HG03457 (cell line): ENCODE results near the gene SUN3.
A peak's percentile ranks its signal among the peaks of the same experiment; 100 is the strongest.

Experiments
- ATAC-seq: cut with Tn5 transposase; IDR thresholded peaks from one replicate; pipeline ENCODE4 v1.9.1; 2021; ENCODE audit warnings: moderate number of reproducible peaks; ENCODE audit not compliant: unreplicated experiment

The SUN3 gene, protein sequence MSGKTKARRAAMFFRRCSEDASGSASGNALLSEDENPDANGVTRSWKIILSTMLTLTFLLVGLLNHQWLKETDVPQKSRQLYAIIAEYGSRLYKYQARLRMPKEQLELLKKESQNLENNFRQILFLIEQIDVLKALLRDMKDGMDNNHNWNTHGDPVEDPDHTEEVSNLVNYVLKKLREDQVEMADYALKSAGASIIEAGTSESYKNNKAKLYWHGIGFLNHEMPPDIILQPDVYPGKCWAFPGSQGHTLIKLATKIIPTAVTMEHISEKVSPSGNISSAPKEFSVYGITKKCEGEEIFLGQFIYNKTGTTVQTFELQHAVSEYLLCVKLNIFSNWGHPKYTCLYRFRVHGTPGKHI

DNA sequence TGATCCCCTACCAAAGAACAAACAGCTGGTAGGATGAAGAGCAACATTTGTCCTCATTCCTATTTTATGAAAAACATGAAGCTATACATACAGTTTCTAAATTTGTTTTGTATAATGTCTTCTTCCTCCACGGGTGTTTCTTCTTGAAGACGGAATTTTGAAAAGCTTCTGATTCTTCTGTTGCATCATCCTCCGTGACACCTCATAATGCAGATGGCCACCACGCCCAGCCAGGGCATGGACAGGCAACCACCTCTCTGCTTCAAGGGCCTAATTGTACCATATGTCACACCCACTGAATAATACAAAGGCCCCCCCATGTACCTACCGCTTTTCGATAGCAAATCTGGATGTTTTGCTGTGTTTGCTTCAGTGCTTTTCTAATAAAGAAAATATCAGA lies at the start of gene SUN3:
Gene SUN3, minus strand, starts transcription at position 170 of the 400 bp plus-strand sequence. Its CDS starts 169 bp downstream, at position 1.
- no peak for ATAC-seq

DNA sequence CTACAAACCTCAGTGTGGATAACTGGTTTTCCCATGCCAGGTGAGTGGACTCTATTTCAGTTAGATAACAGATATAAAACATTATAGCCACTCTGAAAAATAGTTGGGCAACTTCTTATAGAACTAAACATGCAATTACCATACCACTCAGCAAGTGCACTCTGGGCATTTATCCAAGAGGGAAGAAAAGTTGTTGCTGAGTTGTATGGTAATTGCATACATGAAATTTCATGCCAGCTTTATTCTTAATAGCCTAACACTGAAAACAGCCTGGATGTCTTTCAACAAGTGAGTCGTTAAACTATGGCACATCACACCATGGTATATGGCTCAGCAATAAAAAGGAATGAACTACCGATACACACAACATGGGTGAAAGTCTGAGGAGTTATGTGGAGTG lies 49.6 kb upstream of the SUN3 start:
- no peak for ATAC-seq

DNA sequence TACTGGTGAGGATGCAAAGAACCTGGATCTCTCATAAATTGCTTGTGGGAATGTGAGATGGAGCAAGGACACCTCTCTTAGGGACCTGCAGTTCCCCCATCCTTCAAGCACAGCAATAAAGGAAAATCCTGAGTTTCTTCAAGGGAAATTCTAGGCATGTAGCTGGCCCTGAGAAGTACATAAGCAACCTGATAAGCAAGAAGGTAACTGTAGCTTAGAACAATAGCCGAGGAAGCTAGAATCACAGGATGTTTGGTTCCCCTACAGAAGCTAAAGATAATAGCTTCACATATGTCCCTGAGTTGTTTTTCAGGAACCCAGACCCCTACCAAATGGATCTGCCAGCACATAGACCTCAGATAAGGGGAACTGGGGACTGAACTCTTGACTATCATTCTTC lies 48.5 kb upstream of the SUN3 start:
- ATAC-seq, result no peak

DNA sequence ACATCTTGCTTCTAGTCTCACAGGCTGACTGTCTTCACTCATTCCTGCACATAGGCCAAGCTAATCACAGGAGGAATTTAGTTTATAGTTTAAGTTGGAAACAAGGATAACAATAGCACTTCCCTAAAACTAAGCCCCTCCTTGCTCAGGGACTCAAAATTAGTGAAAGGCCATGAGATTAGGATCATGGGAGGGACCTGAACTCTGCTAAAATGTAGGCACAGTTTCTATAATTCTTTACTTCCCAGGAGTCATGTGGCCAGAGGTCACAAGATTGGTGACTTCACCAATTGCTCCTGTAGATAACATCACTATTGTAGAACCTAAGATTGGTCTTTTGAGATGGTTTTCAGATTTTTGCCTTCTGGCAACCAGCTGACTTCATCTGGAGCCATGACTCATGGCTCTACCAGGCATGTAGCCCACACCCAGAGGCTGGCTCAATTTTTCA lies 45.3 kb upstream of the SUN3 start:
- no peak for ATAC-seq

DNA sequence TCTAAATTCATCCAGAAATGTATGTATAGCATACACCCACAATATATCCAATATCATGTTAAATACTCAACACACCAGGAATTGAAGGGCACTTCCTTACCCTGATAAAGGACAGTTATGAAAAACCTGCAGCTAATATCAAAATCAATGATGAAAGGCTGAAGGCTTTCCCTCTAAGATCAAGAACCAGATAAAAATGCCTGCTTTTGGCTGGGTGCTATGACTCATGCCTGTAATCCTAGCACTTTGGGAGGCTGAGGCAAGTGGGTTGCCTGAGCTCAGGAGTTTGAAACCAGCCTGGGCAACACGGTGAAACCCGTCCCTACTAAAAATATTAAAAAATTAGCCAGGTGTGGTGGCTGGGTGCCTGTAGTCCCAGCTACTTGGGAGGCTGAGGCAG lies 38.6 kb upstream of the SUN3 start:
- no peak for ATAC-seq

DNA sequence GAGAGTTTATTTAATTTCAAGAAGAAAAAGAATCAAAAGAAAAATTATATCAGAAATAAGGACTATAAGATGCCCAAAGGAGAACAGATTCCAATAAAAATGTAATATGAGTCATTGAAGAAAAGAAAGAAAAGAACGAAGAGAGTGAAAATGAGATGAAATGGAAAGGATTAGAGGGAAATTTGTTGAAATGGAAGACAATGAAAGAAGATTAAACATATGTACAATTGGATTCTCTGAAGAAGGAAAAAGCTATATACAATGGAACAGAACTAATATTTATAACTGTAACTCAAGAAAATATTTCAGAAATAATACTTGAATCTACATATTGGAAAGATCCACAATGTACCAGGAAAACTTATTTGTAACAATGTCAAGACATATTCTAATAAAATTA lies 35.1 kb upstream of the SUN3 start:
- ATAC-seq, result no peak

DNA sequence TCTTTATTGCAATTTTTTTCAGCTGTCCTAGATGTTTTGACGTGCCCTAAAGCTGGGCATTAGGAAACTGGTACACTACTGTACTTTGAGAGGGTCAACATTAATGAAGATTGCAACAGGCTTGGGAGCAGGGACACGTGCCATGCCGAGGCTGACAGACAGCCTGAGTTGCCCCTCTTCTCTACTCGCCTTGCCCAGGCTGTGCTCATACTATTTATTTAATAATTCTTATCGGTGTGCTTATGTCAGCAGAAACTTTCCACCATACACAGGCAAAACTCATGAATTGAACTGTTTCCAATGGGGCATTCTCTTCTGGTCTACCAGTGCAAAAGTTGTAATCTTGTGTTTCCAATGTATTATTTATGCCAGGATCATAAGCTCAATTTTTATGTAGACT lies 30.8 kb upstream of the SUN3 start:
- ATAC-seq, result no peak

DNA sequence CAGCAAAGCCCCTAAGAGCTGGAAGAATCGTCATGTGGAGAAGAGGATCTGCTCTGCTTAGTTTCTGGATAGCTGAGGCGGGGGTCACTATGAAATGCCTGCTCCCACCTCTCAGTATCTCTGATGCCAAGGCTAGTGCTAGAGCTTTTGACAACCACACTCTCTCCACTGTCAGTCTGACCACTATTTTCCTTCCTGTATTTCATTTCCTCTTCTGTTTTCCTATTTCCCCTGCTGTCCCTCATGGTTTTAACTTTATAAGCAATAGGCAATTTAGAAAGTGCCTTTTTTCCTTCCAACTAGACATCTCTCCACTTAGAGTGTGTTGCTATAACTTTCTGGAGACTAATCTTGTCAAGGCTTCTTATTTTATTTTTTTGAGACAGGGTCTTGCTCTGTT lies 30.1 kb upstream of the SUN3 start:
- no peak for ATAC-seq

DNA sequence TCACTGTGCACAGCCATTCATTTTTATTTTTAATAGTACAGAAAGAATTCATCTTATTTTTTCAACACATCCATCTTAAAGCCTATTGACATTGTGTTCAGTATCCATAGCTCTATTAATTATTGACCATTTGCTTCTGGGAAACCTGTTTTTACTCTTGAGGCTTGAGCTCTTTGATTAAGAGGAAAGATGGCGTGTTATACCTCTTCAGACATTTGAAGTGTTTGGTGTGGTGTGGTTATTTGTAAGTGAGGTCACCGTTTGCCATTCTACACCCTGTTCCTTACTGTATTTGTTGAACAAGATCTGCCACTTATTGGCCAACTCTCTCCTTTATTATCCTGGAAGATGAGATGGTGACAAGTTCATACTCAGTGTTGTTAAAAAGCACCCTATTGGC lies 24.8 kb upstream of the SUN3 start:
- ATAC-seq, result no peak

DNA sequence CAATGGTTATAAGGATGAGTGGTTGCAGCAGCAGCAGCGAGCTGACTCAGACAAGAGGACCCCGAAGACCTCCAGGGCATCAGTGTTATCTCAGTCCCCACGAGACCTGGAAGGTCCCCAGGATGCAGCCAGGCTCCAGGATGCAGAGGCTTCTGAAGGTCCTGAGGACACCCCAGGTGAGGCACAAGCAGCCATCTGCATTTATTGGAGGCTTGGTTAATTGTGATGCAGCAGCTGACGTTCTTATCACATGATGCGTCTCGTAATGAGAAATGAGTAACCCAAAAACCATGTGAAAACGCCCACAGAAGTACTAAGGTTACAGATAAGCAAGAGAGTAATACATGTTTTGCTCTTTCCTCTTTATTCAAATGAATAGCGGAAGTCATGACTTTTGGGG lies 23.8 kb upstream of the SUN3 start:
- no peak for ATAC-seq

DNA sequence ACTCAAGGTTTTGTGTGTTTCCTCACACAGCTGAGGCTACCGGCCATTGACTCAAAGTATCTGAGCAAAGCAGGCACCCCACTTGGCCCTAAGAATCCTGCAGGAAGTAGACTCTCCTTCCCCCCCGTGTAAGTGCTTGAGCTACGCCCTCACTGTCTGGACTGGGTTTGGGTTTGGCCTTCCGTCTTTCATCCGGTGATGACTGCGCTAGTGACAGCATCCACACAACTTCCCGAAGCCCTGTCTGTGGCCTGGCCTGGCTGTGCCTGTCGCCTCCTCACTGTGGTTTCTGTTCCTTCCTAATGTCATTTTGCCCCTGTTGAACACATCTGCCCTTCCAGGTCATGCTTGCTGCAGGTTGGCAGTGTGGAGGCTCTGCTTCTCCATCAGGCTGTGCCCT lies 20.9 kb upstream of the SUN3 start:
- no peak for ATAC-seq

DNA sequence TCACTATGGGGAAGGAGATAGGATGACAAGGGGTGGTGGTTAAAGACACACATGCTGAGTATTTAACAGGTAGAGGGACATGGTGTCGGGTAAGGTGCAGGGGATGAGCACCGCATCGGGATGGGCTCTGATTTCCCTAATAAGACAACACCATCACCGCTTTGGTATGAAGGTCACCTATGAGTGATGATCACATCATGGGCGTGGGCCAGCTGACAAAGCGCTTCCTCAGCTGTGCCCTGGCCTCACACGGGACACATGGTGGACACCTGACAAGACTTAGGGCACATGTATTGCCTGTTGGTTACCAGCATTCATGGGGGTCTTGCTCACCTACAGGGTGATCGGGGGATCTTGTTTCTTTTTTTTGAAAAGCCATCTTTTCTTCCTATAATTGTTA lies 19.2 kb upstream of the SUN3 start:
- no peak for ATAC-seq

DNA sequence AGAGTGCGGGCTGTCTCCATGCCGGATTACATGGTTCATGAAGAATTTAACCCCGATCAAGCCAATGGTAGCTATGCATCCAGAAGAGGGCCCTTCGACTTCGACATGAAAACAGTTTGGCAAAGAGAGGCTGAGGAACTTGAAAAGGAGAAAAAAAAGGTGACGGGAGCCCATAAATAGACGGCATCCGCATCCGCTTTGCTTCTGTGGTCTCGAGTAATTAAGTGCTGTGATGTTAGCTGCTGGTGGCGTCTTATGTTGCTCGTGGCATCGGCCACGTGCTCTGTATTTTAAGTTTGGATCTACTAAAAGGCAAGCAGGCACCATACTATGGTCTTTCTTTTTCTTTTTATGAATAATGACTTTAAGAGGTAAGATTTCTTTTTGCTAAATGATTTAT lies 17.6 kb upstream of the SUN3 start:
- no peak for ATAC-seq

DNA sequence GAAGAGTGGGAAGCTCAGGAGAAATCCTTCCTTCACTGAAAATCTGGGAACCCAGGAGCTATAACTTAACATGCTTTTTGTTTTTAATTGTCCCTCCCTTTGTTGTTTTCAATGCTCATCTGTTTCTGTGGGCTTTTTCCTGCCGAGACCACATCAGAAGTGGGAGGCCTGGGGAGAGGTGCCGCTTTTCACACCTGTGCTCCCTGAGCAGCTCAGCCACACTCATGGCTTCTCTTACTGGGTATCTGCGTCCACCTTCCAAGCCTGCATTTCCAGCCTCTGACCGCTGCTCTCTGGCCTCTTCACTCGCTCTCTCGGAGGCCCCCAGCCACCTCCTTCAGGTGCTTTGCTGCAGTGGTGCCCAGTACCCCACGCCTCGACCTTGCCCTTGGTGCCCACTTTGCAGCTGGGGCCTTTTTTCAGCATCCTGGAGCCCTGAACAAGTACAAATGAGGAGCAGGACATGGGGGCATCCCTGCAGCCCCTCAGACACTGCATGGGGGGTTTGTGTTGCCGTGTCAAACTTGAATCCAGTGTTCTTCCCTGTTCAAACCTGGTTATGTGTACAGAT lies 16.4 kb upstream of the SUN3 start:
- no peak for ATAC-seq

DNA sequence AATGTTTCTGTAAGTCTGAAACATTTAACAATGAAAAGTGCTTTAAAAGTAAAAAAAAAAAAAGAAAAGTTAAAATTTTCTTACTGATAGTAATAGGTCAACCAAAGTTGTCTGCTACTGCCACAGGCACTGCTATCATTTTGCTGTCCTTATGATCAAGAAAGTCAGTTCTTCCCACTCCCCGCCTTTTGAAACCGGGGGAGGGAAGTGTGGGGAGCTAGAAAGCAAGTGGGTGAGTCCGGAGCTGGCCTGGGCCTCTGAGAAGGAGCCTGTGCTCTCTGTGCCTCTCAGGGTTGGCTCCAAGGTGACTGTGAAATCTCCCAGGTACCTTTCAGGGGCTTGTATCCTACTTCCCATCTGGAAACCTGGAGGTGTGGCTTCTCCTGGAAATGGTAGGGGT lies 13.7 kb upstream of the SUN3 start:
- no peak for ATAC-seq

DNA sequence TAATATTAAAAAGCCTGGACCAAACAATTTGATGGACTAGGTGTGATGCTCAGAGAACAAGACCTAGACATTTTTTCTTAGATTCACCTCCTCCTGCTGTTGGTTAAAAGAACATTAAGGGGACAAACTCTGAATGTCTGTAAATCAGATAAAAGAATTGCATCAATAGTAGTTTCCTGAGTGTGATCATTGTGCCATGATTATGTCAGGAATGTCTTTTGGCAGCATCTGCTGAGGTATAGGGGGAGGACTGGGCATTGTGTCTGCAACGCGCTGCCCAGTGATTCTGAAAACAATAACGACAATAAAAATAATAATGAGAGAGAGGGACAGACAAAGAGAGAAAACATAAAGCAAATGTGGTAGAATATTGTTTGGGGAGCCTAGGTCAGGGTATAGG lies 13.3 kb upstream of the SUN3 start:
- no peak for ATAC-seq

DNA sequence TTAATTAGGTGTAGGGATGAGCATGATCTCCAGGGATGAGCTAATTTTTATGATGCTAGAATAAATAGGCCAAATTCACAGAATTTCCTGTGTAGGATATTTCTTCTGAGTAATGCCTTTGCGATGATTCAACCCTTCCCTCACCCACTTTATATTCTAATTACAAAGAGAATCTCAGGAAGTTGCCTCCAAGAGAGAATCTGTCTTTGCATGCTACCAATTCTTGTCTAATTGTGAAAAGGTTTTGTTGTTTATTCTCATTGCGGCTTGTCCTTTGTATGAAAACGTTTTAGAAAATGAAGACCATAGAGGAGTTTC lies 12.7 kb upstream of the SUN3 start:
- no peak for ATAC-seq

DNA sequence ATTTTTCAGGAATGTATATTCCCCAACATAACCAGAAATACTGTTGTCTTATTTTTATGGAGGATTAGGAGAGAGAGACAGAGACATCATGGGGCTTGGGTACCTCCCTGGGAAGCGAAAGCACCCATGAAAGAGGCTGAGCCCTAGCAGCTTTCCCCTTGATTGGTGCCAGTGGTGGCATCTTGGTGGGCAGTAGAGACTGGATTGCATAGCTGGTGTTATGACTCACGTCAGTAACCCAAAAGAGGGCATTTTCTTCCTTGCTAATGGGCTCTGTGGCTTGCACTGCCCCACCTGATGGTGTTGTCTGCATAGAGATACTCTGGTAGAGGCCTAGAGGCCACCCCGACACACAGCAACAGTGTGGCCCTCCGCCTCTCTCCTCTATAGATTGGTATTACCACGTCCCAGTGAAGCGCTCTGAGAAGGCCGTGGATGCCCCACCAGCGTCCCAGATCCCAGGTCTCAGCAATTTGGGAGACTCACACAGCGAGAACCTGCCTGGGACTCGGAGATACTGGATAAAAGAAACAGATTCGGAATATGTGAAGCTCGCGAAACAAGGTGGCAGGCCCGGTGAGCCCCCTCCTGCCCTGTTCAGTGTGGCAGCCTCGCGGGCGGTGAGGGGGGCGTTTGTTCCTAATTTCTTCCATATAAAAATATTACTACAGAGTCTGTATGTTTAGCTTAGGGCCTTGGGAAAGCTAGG lies 12.2 kb upstream of the SUN3 start:
- ATAC-seq, result no peak

DNA sequence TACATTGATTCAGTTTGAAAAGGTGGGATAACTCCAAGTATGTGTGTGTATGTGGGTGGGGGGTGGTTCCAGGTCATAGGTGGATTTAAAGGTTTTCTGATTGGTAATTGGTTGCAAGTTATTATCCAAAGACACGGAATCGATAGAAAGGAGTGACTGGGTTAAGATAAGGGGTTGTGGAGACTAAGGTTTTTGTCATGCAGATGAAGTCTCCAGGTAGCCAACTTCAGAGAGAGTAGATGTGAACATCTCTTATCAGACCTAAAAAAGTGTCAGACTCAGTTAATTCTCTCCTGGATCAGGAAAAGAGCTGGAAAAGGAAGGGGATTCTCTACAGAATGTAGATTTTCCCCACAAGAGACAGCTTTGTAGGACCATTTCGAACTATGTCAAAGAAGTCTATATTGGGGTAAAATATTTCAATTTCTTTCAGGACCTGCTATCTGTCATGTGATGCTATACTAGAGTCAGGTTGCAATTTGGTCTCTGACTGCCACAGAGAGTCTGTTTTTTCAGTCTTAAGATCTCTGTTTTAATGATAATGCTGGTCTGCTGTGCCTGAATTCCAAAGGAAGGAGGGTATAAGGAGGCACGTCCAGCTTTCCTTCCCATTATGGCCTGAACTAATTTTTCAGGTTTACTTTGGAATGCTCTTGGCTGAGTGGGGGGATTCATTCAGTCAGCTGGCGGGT lies 10.1 kb upstream of the SUN3 start:
- ATAC-seq, result no peak

DNA sequence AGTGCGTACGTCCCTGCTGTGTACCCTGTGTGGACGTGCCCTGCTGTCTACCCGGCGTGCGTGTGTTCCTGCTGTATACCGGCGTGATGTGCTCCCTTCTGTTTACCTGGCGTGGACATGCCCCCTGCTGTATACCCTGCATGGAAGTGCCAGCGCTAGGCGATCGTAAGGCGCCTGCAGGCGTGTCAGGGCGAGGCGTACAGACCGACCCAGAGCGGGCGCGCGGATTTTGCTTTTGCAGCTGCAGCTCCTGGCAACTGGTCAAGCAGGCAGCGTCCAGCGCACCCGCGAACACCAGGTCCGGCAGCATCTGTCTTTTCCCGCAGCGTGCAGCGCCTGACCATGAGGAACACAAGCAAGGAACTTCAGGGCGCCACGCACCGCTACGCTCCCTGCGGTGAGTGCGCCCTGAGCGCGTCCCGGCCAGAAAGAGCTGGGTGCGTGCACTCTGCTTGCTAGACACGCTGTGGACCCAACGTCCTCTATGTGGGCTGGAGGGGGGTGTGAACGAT lies 7.1 kb upstream of the SUN3 start:
- no peak for ATAC-seq

DNA sequence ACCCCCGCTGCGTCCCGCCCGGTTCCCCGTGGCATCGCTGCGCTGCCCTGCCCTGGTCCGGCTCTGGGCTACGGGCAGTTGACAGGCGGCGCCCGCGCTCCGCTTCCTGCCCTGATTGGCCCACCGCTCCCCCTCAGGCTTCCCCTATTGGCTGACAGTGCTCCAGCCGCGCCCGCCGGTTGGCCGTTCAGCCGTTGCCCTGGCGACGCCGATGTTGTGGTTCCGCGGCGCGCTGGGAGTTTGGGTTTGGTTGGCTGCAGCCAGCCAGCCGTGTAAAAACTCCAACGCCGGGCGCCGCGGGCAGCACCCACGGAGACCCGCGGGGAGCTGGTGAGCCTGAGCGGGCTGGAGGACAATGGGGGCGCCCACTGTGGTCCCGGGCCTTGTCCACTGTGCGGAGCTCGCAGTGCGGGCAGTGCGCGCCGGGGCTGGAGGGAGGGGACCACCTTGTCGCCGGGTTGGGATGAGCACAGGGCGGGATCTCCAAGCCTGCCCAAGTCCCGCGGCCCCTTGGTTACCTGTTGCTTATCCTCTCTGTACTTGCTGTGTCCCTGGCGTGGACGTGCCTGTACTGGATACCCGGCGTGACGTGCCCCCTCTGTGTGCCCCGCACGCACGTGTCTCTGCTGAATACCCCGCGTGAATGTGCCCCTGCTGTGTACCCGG lies 6.5 kb upstream of the SUN3 start, which contains the start of gene C7orf57:
Gene C7orf57, plus strand, starts transcription at position 243 of the 666 bp plus-strand sequence. CDS start 766 bp downstream, outside the sequence.
- peak; percentile 97 for ATAC-seq
